ENCODE data around the gene AZIN2.

Gene AZIN2

DNA sequence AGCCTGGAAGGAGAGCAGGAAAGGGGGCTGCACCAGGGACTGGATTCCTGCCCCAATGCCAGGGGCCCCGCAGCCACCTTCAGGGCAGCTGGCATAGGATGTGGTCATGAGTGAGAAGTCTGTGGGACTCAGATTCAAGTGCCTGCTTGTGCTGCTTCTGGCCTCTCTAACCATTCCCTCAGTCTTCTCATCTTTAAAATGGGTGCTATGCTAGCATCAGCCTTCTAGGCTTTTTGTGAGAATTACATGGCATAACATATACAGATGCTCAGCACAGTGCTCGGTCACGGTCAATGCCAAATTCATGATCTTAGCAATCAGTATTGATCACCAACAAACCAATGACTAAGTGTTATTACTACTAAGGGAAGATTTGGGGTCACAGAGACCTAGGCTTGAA, 77.4 kb downstream of the AZIN2 start:
- DNase-seq = no peak

DNA sequence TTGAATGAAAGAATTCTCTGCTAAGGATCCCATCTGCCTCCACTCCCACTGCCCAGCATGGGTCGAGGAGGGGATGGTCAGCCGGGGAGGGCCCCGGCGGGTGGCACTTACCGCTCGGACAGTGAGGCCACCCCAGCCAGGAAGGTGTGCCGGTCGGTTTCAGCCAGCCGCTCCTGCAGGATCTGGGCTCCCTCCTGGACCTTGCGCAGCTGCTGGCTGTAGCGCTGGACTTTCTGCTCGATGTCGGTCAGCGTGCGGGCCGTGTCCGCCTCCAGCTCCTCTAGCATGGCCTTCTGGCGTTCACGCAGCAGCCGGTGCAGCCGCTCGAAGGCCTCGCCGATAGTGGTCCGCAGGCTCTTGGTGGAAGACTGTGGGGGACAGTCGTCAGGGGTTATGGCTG, 78.6 kb downstream of the AZIN2 start:
- DNase-seq = no peak

DNA sequence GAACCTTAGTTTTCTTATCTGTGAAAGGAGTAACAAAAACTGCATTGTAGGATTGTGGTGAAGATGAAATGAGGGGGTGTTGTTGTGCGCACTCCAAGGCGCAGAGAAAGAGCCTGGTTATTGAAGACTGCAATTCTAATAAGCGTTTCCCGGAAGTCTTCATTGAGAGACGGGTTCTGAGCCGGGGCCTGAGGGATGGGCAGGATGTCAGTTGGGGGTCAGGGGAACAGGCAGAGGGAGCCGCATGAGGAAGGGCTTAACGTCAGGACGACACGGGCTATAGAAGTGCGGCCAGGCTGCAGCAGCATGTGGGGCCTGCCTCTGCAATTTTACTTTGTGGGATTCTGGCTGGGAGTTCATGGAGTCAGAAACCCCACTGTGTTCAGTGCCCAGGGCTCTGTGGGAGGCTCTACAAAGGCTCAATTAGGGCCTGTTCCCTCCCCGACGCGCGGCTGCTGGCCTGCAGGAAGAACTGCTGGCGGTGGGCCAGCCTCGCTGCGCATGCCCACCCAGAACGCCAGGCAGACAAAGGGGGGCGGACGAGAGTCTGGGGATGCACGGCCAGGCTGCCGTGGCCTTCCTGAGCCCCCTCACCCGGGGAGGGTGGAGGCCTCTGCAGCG, 80.2 kb downstream of the AZIN2 start:
- DNase-seq = no peak

DNA sequence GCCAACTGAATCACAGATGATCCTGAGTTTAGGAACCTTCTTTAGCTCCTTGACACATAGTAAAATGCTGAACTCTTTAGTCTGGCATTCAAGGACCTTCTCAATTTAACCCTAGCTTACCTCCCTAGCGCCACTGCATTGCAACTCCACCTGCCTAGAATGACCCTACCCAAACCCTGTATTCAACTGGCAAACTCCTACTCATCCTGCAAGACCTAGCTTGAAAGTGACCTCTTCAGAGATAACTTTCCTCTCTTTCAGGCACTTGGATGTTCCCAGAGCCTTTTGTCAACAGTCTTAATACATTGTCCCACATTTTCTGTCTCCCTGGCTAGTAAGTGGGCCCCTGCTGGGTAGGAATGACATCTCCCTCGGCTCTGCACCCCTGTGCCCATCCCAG, 81.2 kb downstream of the AZIN2 start:
- DNase-seq = no peak

DNA sequence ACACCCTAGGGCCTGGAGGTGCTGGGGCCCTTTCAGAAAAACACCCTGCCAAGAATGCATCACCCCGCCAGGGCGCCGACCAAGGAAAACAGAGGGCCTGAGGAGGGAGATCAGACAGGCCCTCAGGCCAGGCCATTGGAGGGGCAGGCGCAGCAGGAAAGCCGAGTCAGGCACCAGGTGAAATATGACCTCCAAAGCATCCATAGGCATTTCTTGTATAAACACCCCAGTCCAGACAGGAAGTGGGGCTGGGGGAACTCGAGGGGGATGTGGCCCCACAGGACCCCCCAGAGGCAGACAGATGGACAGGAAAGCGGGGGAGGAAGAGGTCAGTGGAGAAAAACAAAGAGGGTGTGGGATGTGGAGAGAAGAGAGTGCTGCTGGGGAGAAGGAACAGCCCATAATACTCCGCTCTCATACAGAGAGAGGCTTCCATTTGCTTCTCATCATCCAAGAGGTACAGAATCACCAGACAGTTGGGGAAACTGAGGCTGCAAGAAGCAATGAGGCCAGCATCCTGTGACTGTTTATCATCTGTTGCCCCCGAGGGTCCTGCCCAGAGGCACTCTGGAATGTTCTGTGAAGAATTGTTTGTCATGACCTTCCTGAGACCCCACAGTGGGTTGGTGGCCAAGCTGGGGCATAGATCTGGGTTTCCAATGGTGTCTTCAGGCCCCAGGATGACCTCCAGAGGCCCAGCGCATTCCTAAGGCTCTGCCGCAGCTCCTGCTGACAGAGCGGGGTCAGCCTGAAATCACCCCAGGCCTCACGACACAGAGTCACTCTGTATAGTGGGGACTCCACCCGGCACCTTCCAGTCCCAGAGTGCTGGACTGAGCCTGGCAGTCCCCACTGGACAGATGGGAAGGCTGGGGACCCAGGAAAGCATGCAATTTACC, 82.9 kb downstream of the AZIN2 start:
- DNase-seq = no peak

DNA sequence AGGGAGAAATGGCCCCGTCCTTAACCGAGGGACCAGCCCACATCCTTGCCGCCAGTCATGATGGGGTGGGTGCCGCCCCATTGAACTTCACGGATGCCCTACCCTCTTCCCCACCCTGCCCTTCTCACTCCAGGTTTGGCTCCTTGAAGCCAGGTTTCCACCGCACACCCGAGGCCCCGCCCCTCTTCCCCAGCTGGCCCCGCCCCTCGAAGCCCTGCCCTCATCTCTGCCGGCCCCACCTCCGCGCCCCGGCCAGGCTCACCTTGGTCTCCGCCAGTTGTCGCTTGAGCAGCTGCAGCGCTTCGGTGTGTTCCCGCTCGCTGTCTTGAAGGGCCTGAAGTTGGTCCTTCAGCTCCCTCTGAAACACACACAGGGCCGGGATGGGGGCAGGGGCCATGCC, 84.3 kb downstream of the AZIN2 start:
- no peak for DNase-seq

DNA sequence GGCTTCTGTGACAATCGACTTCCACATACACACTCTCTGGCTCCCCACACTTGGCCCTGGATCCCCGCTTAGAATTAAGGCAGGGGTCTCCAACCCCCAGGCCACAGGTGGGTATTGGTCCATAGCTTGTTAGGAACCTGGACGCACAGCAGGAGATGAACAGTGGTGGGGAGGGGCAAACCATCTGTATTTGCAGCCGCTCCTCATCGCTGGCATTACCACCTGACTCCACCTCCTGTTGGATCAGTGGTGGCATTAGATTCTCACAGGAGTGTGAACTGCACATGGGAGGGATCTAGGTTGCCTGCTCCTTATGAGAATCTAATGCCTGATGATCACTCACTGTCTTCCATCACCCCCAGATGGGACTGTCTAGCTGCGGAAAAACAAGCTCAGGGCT, 84.9 kb downstream of the AZIN2 start:
- DNase-seq = no peak

DNA sequence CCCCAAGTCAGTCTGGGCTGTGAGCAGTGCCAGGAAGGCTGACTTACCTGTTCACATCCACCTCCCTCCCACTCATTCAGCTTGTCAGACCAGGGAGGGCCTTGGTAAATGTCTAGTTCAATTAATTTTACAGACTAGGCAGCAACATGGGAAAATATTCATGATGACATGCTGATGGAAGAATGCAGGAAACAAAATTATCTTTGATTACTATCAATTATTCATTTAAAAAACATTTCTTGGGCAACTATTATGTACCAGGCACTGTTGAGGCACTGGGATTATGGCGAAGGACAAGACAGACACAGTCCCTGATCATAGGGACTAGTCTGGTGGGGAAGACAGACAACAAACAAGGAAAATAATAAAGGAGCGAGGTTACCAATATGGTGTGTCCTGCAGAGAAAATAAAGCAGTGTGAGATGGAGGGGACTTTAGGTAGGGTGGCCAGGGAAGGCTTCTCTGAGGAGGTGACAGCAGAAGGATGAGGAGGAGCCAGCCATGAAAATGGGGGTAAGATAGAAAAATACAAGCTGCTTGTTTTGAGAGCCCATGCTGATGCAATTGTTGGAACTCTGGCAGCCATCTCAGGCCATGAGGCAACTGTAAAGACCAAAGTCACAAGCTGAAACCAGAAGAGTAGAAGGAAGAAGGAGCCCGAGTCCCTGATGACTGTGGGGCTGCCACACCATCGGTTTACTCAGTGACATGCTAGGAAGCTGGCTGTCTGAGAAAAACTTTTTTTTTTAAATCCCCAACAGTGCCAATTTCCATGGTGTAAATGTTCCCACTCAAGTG, 86.9 kb downstream of the AZIN2 start:
- DNase-seq = no peak

DNA sequence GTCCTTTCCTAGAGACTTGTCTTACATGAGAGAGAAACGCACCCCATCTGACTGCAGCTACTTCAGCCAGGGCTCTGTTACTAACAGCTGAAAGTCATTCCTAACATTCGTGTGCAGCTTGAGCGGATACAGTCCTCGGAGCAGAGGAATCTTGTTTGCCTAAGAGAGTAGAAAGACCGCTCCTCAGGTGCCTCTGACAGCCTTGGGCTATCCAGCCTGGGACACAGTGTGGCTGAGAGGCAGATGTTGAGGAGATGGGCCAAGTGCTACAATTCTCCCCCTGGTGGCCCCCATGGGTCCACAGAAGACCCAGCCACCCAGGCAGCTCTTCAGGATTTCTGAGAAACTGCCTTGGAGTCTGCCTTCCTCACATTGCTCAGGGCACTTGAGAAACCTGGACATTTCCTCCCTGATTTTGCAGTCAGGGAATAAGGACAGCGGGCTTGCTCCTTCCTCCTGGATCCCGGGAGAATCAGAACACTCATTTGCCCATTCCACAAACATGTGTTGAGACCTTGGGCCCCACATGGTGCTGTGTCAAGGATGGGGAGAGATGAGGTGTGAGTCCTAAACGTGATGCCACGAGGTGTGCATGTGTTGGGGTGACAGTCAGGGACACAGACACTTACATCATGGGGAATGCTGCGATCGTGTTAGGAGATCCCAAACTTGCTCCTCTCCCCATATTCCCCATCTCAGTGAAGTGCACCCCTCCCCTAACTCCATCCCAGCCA, 87.8 kb downstream of the AZIN2 start:
- DNase-seq = no peak

DNA sequence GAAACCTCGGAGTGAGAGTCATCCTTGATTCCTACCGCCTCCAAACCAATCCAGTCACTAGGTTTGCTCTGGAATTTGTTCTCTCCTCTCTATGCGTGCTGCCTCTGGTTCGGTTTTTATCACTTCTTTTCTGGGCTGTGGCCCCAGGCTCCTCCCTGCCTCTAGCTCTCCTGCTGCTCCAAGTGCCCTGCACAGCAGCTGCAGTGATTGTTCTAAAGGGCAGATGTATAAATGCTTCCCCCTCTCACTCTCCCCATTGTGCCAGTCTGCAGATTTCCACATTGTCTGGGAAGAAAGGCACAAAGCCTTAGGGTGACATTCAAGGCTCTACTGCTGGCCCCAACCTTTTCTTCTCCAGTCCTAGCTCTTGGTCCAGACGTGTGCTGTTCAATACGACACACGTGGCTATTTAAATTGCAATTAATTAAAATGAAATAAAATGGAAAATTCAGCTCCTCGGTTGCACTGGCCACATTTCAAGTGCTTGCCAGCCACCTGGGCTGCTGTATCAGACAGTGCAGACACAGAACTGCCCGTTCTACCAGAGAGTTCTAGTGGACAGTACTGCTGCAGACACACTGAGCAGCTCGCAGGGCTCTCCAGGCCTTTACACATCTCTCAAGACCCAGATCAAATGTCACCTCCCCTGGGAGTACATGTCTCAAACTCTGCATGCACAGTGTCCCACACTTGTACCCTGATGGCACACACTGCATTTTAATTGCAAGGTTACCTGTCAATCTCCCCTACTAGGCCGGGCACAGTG, 88.5 kb downstream of the AZIN2 start:
- no peak for DNase-seq
